ENCODE results near the gene CARMIL1. TPM values are rescaled to one million over a fixed set of nuclear protein-coding genes. Genes with fewer than 3 reads are reported as not detected.

CARMIL1 gene
- total RNA-seq, 2 experiments from 2014 or later = 3.9 to 4.7 TPM

- peaks cover 28% of the 10 kb centered on the region for H3K36me3 Mint-ChIP-seq (ENCODE audit: low read depth)
- H3K27me3 Mint-ChIP-seq = no peaks in the 10 kb centered on the region
- ChIA-PET POLR2A (no interaction called here), CTCF (no interaction called here)
- no peak for DNase-seq
- Histone ChIP-seq H3K27ac (ENCODE audit: low read depth in 1 of 2, low read length in 2 of 2) (no peak overlapping the region), H3K27me3 (ENCODE audit: control insufficient read depth in 1 of 2, insufficient read depth in 2 of 2, low read length in 2 of 2) (no peaks in the 10 kb centered on the region), H3K9me3 (ENCODE audit: control insufficient read depth in 1 of 2, insufficient read depth in 1 of 2, low read length in 2 of 2) (no peaks in the 10 kb centered on the region), H3K4me1 (ENCODE audit: insufficient read depth, low read length) (no peaks in the 10 kb centered on the region), H3K36me3 (ENCODE audit: insufficient read depth, low read length) (no peaks in the 10 kb centered on the region), H3K4me3 (ENCODE audit: low read length) (no peak overlapping the region)
- ATAC-seq (ENCODE audit: poor library complexity) = no peak
- no peaks in the 10 kb centered on the region for H3K4me1 Mint-ChIP-seq (ENCODE audit: low read depth)
- no peak overlapping the region for H3K27ac Mint-ChIP-seq
- no peak overlapping the region for H3K4me3 Mint-ChIP-seq
- no peak for TF ChIP-seq CTCF (IDR thresholded peaks at IDR 0.05)
- intact Hi-C loops (cut with DNase I, micrococcal nuclease) = no loop called here
- H3K9me3 Mint-ChIP-seq = no peaks in the 10 kb centered on the region
These were observed 197.9 kb downstream of the CARMIL1 start for GRCh38 chr6:25477006-25477590.

DNA sequence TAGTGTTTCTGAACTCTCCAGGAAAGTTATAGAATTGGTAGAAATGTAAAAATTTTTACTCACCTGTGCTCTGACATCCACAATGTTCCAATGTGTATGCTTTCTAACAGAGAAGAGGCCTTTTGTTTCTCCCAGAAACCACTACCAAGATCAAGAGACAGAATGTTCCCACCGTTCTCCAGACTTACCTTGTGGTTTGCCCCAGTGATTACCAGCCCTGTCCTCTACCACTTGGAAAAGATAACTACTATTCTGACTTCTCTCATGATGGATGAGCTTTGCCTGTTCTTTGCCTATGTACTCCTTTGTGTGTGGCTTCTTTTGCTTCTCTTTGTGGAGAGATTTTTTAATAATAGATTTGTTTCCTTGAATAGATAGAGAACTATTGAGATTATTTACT lies 199.8 kb downstream of the CARMIL1 start:
- ChIA-PET CTCF (interaction anchor here (1.1 kb wide), 1 partner anchor 11 kb away, joined by 5 read pairs; no protein-coding TSS in a partner anchor), POLR2A (no interaction called here)
- Histone ChIP-seq H3K27ac (ENCODE audit: low read depth in 1 of 2, low read length in 2 of 2) (no peak overlapping the region), H3K4me1 (ENCODE audit: insufficient read depth, low read length) (no peaks in the 10 kb centered on the region), H3K36me3 (ENCODE audit: insufficient read depth, low read length) (no peaks in the 10 kb centered on the region), H3K27me3 (ENCODE audit: control insufficient read depth in 1 of 2, insufficient read depth in 2 of 2, low read length in 2 of 2) (no peaks in the 10 kb centered on the region), H3K4me3 (ENCODE audit: low read length) (no peak overlapping the region), H3K9me3 (ENCODE audit: control insufficient read depth in 1 of 2, insufficient read depth in 1 of 2, low read length in 2 of 2) (no peaks in the 10 kb centered on the region)
- peaks cover 28% of the 10 kb centered on the region for H3K36me3 Mint-ChIP-seq (ENCODE audit: low read depth)
- H3K4me3 Mint-ChIP-seq = no peak overlapping the region
- H3K27me3 Mint-ChIP-seq = no peaks in the 10 kb centered on the region
- no peaks in the 10 kb centered on the region for H3K9me3 Mint-ChIP-seq
- no peak for ATAC-seq (ENCODE audit: poor library complexity)
- intact Hi-C loops (cut with DNase I, micrococcal nuclease) = no loop called here
- no peaks in the 10 kb centered on the region for H3K4me1 Mint-ChIP-seq (ENCODE audit: low read depth)
- TF ChIP-seq CTCF (IDR thresholded peaks at IDR 0.05) = no peak
- no peak for DNase-seq
- no peak overlapping the region for H3K27ac Mint-ChIP-seq

- no peak overlapping the region for H3K4me3 ChIP-seq (ENCODE audit: low read length)
- no peaks in the 10 kb centered on the region for H3K4me1 ChIP-seq (ENCODE audit: insufficient read depth, low read length)
- Mint-ChIP-seq H3K4me1 (ENCODE audit: low read depth) (no peaks in the 10 kb centered on the region), H3K9me3 (no peaks in the 10 kb centered on the region), H3K36me3 (ENCODE audit: low read depth) (peaks cover 21% of the 10 kb centered on the region), H3K27me3 (no peaks in the 10 kb centered on the region), H3K27ac (no peak overlapping the region), H3K4me3 (no peak overlapping the region)
- DNase-seq (no peak), ATAC-seq (ENCODE audit: poor library complexity) (no peak)
- H3K27me3 ChIP-seq (ENCODE audit: control insufficient read depth in 1 of 2, insufficient read depth in 2 of 2, low read length in 2 of 2) = no peaks in the 10 kb centered on the region
- H3K27ac ChIP-seq (ENCODE audit: low read depth in 1 of 2, low read length in 2 of 2) = no peak overlapping the region
- H3K9me3 ChIP-seq (ENCODE audit: control insufficient read depth in 1 of 2, insufficient read depth in 1 of 2, low read length in 2 of 2) = no peaks in the 10 kb centered on the region
- ChIA-PET POLR2A (no interaction called here), CTCF (interaction anchor here (0.9 to 1.3 kb wide), 2 partner anchors 9 to 10 kb away, joined by 3 to 4 read pairs; no protein-coding TSS in a partner anchor)
- no peaks in the 10 kb centered on the region for H3K36me3 ChIP-seq (ENCODE audit: insufficient read depth, low read length)
- TF ChIP-seq CTCF (IDR thresholded peaks at IDR 0.05) = no peak
- intact Hi-C loops (cut with DNase I, micrococcal nuclease) = no loop called here
These were observed 202.1 kb downstream of the CARMIL1 start for GRCh38 chr6:25481267-25481666.

All from CD4-positive, alpha-beta T cell (primary cell).